ENCODE measurements around the gene ARMC7.
A peak's percentile ranks its signal among the peaks of the same experiment; 100 is the strongest.
"Not testable (repeated sequence)": the region's sequence is repeated elsewhere in the genome, so short reads cannot be mapped to it uniquely, and the experiment has no call there.

The ARMC7 gene

DNA sequence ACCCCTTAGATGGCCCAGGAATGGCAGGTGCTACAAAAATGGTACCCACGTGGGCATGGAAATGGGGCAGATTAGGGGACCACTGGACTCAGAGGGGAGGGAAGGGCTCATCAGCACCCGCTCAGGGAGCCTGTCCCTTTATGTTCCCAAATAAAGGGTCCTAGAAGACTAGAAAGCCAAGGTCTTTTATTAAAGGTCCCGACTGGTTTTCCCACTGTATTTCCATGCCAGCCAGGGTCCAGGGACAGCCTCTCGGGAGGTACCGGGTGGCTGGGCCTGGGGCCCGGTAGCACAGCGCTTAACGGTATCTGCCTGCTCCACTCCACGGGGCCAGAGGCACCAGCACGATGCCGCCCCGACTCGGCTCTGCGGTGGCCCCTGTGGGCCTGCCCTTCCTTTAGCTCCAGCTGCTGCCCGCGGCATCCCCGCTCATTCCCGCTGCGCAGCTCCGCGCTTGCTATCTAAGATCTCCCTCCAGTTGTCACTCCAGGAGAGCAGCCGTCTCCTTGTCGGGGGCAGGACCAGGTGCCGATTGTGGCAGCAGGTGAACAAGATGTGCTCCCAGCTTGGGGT, 20.4 kb downstream of the ARMC7 start:
- DNase-seq (ENCODE audit: low spot score) = no peak

- peak; percentile 39 for DNase-seq (ENCODE audit: low spot score)
Measured at GRCh38 chr17:75130632-75131277, 21.0 kb downstream of the ARMC7 start.

DNA sequence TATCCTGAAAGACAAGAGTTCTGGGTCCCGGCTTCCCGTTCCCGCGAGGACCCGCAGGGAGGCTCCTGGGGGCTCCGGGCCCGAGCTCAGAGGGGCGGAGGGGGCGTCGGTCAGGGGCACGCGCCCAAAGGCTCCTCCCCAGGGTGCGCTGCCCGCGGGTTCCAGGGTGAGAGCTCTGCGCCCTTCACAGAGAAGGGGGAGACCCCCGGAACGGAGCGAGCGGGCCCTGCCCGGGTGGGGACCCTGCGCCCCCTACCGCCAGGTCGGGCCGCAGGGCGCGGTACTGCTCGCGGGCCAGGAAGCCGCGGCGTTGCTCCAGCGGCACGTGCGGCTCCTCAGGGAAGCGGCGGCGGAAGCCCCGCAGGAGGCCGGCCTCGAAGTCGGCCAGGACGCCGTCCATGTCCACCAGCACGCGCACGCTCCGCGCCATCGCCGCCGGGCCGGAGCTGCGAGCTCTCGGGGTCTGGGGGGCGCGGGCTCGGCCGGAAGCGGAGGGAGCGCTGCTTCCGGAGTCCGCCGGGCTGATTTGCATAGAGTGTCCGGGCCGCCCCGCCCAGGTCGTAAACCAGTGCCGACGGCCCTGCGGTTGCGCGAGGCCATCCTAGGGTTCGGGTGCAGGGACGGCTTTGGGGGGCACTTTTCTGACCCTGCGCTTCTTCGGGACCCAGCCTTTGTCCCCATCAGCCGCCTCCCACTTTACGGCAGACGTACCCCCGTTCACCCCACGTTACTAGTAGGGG, 21.7 kb downstream of the ARMC7 start, which contains the start of gene NT5C:
Gene NT5C, minus strand, starts transcription at position 465 of the 740 bp plus-strand sequence. Its CDS starts 35 bp downstream, at position 430.
- peak; percentile 40 for DNase-seq (ENCODE audit: low spot score)

DNA sequence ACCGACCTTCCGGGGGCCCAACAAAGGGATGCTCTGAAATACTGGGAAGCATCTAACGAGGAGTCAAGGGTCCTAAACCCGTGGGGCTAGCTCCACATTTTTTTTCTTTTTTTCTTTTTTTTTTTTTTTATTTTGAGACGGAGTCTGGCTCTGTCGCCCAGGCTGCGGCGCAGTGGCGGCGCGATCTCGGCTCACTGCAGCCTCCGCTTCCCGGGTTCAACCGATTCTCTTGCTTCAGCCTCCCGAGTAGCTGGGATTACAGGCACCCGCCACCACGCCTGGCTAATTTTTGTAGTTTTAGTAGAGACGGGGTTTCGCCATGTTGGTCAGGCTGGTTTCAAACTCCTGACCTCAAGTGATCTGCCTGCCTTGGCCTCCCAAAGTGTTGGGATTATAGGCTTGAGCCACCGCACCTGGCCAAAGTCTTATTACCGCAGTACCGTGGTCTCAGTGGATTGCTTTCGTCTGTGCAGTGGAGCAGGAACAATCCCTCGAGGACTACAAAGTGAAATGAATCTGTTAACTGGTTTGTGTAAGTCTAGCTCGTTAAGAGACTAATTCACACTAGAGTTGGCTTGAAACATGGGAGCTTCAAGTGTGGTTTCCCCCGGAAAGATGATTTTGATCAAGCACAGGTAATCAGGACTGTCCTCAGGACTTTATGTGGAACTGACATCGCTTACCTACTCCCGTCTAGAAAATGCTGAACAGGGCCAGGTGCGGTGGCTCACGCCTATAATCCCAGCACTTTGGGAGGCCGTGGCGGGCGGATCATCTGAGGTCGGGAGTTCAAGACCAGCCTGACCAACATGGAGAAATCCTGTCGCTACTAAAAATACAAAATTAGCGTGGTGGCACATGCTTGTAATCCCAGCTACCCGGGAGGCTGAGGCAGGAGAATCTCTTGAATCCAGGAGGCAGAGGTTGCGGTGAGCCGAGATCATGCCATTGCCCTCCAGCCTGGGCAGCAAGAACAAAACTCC, 22.5 kb downstream of the ARMC7 start:
- not testable (repeated sequence) for DNase-seq (ENCODE audit: low spot score)

DNA sequence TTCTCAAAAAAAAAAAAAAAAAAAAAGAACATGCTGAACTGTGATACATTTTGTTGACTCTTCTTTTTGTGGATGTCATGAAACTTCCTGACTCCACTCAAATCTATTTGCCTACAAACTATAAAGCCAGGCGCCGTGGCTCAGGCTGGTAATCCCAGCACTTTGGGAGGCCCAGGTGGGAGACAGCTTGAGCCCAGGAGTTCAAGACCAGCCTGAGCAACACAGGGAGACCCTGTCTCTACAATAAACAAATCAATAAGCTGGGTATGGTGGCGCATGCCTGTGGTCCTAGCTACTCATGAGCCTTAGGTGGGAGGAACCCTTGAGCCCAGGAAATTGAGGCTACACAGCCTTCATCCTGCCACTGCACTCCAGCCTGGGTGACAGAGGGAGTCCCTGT, 23.2 kb downstream of the ARMC7 start:
- DNase-seq (ENCODE audit: low spot score) = no peak

- not testable (repeated sequence) for DNase-seq (ENCODE audit: low spot score)
Measured at GRCh38 chr17:75133607-75134347, 24.0 kb downstream of the ARMC7 start.

- no peak for DNase-seq (ENCODE audit: low spot score)
Measured at GRCh38 chr17:75135452-75135851, 25.7 kb downstream of the ARMC7 start.

DNA sequence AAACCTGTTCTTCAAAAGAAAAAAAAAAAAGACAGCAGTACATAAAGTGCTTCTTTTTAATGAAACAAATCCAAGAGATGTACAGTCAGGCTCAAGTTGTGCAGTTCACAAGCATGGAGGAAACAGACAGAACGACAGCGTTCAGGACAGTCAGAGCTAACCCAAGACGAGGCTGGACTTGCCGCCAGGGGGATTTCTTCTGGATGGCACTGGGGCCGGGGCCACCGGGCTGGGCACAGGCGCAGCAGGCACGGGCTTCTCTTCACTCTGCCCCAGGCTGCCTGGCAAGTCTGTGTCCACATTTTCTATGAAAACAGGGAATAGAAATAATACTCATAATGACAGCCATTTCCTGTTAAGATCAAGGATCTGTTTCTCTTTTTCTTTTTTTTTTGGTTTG, 26.2 kb downstream of the ARMC7 start:
- no peak for DNase-seq (ENCODE audit: low spot score)

GRCh38 chr17:75137762-75138161, 28.0 kb downstream of the ARMC7 start:
- DNase-seq (ENCODE audit: low spot score) = not testable (repeated sequence)

GRCh38 chr17:75138519-75138918, 28.8 kb downstream of the ARMC7 start:
- no peak for DNase-seq (ENCODE audit: low spot score)

- no peak for DNase-seq (ENCODE audit: low spot score)
Measured at GRCh38 chr17:75142236-75142971, 32.6 kb downstream of the ARMC7 start.

DNA sequence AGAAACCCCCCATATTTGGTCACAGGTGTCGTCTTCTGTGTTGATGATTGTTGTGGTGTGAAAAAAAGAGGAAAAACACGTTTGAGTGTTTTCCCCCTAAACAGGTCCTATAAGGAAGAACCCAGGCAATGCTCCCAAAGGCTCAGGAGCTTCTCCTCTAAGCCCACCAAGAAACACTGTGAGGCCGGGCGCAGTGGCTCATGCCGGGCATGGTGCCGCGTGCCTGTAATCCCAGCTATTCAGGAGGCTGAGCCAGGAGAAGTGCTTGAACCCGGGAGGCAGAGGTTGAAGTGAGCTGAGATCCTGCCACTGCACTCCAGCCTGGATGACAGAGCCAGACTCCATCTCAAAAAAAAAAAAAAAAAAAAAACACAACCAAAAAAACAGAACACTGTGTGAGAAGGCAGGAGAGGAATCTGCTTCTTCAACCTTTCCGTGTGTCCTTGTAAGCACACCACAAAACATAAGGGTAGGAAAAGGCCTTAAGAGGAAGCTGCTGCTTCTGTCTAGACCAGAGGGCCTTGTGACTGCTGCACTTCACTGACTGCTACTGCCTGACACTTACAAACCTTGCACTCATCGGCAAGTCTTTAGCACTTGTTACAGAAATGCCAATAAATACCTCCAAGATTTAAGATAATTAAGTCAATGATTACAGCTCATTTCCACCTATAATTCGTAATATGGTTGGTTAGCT, 35.2 kb downstream of the ARMC7 start:
- DNase-seq (ENCODE audit: low spot score) = no peak

- no peak for DNase-seq (ENCODE audit: low spot score)
Measured at GRCh38 chr17:75146592-75146991, 36.8 kb downstream of the ARMC7 start.

DNA sequence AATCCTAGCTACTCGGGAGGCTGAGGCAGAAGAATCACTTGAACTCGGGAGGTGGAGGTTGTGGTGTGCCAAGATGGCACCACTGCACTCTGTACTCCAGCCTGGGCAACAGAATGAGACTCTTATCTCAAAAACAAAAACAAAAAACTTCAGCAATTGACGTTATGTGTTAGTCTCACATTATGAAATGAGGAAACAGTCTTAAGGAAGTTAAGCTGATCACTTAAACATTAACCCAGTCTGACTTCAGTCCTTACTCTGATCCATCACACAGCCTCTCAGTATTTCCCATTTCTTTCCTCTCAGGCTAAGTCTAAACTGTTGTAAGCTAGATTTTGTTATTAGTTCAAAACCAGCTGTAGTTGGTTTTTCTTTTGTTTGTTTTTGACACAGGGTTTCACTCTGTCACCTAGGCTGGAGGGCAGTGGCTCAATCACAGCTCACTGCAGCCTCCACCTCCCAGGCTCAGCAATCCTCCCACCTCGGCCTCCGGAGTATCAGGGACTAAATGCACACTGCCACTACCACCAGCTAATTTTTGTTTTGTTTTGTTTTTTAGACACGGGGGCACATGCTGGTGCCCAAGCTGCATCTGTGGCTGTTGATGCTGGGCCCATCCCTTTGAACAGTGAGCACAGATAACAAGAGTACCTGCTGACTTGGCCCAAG, 38.2 kb downstream of the ARMC7 start:
- no peak for DNase-seq (ENCODE audit: low spot score)

DNA sequence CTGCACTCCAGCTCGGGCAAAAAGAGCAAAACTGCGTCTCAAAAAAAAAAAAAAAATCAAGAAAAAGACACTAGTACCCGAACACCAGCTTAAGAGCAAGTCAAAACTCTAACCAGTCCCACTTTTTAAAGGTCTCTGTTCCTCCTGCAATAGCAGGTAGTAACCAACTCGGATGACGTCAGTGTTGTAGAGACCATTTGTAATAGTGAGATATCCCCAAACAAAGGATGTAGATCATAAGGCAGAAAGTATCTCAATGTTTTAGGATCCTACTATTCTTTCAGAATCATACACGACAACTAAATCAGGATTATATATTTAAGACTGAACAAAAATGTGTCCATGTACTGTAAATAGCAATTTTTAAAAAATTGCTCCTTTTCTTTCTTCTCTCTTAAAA, 42.2 kb downstream of the ARMC7 start:
- DNase-seq (ENCODE audit: low spot score) = no peak

DNA sequence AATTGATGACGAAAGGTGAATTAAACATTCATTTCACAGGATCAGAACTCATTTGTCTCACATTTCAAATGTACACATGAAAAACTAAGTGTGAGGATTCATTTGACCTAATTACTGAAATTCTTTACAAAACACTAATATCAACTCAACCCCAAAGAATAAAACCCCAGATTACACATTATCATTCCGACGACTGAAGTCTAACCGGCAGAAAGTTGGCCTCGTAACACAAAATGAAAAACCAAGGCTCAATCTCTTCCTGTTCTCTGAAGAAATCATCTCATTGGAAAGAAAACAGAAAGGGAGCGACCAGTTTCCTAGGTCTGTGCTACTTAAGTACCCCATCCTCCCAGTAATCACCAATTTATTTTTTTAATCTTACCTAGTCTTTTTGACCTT, 42.8 kb downstream of the ARMC7 start:
- no peak for DNase-seq (ENCODE audit: low spot score)

DNA sequence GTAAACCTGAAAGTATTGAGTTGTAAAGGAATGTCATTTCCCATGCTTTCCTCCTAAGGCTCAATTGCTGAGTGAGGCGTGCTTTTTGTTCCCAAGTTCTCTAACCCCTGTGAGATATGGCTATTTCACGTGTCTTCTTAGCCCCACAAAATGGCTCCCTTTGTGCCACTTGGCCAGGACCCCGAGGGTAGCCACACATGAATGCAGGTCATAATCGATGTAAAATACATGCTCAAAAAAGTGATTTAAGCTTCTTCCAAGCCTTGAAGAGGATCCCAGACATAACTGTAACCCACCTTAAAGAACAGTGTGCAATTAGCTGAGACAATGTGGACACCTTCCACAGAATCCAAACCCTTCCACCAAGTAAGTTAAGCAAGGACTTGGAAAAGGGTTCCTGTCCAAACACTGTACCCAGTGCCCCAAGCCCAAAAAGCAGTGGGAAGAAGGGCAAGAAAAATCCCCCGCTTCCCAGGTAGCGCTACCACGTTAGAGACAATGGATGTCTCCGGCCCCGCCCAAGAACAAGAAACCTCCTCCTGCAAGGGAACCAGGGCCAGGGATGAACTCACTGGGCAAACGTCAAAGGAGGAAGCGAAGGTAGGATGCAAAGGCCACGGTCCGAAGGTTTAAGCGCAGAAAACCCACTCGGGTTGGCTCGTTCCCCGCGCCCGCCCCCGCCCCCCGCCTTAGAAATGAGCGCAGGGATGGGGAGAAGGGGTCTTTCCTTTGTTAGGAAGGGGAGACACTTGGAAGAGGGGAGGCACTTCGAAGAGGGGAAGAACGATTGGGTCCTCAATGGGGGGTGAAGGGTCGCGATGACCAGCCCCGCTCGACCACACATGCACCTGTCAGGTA, 43.4 kb downstream of the ARMC7 start:
- no peak for DNase-seq (ENCODE audit: low spot score)

GRCh38 chr17:75153780-75154194, 44.0 kb downstream of the ARMC7 start:
- DNase-seq (ENCODE audit: low spot score) = no peak
